Measurements from ENCODE around the gene WFDC8. TPM values are rescaled to one million over a fixed set of nuclear protein-coding genes. Genes with fewer than 3 reads are reported as not detected.

Gene WFDC8
- total RNA-seq, 4 donors from 2014 or later = not detected

DNA sequence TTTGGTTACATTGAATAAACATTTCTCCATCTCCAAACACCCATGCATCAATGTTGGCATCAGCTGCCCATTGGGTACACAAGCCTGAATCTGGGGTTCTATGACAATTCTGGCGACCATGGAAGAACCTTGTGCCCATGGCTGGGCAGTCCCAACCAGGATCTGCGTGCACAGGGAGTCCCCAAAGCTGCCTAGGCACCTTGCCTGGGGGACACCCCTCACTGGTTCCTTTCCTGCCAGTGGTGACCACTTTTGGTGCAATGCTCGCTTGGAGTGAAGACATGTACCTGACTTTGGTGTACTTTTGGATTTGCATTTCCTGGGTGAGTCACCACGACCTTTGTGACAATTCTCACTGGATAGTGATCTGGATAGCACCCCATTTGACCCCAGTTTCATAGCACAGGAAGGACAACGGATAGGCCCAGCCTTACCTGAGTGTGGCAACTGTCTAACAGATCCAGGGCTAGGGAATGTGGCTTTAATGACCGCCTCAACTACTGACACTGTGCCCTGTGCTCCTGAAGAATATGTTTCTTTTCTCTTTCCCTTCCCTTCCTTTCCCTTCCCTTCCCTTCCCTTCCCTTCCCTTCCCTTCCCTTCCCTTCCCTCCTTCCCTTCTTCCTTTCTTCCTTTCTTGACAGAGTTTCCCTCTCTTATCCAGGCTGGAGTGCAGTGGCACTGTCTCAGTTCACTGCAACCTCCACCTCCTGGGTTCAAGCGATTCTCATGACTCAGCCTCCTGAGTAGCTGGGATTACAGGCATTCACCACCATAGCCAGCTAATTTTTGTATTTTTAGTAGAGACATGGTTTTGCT lies 70.8 kb downstream of the WFDC8 start:
- TF ChIP-seq CTCF (IDR thresholded peaks at IDR 0.05) = no peak

DNA sequence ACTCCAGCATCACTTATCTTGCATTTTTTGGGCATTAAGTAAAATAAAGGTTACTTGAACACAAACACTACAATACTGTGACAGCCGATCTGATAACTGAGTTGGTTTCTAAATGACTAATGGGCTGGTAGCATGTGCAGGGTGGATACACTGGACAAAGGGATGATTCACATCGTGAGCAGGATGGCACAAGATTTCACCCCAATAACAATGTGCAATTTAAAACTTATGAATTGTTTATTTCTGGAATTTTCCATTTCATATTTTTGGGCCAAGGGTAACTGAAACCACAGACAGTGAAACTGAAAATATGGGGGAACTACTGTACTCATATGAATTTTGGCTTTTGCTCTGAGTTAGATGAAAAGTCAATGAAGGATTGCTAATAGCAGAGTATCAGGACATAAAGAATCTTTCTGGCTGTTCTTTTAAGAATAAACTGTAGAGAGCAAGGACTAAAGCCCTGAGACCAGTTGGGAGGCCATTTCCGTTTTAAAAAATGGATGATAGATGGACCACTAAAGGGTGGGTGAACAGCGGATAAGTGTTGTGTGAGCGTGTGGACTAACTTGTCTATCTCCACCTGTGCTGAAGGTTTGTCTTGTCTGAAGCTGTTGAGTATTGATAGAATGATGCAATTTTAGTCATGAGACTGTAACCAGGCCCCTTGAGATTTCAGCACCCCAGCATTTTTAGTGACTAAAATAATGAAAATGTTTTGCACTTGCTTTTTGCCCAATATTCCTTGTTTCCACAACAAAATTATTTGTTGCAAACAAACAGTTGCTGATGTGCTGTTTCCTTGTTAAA lies 71.9 kb downstream of the WFDC8 start:
- no peaks in the 10 kb centered on the region for H3K9me3 ChIP-seq
- no peak overlapping the region for H3K27ac ChIP-seq
- no peak for DNase-seq (ENCODE audit: low spot score in 2 of 2)
- H3K27me3 ChIP-seq = no peaks in the 10 kb centered on the region
- WGBS = 72% methylated on average over 5 of the region's 5 CpGs
- no peaks in the 10 kb centered on the region for H3K4me1 ChIP-seq
- H3K36me3 ChIP-seq = no peaks in the 10 kb centered on the region
- no peak overlapping the region for H3K4me3 ChIP-seq
- TF ChIP-seq CTCF (IDR thresholded peaks at IDR 0.05) (no peak), EP300 (IDR thresholded peaks at IDR 0.05) (no peak), POLR2AphosphoS5 (IDR thresholded peaks at IDR 0.05) (no peak), POLR2A (IDR thresholded peaks at IDR 0.05) (no peak)

More for the DNA sequence above, 70.8 kb downstream of the WFDC8 start:
- Histone ChIP-seq H3K27ac (no peak overlapping the region), H3K9me3 (no peaks in the 10 kb centered on the region), H3K27me3 (no peaks in the 10 kb centered on the region), H3K36me3 (no peaks in the 10 kb centered on the region), H3K4me3 (no peak overlapping the region), H3K4me1 (no peaks in the 10 kb centered on the region)
- WGBS = 79% methylated on average over 7 of the region's 7 CpGs
- no peak for DNase-seq (ENCODE audit: low spot score in 2 of 2)

- H3K36me3 ChIP-seq = no peaks in the 10 kb centered on the region
- no peak overlapping the region for H3K27ac ChIP-seq
- WGBS = 85% methylated on average over 2 of the region's 2 CpGs
- no peak overlapping the region for H3K4me3 ChIP-seq
- peaks cover 3% of the 10 kb centered on the region for H3K27me3 ChIP-seq
- no peaks in the 10 kb centered on the region for H3K4me1 ChIP-seq
- H3K9me3 ChIP-seq = no peaks in the 10 kb centered on the region
- TF ChIP-seq POLR2AphosphoS5 (IDR thresholded peaks at IDR 0.05) = no peak
- no peak for DNase-seq (ENCODE audit: low spot score in 2 of 2)
Observed at GRCh38 chr20:45506398-45506797, 72.7 kb downstream of the WFDC8 start.

- no peaks in the 10 kb centered on the region for H3K9me3 ChIP-seq
- H3K36me3 ChIP-seq = no peaks in the 10 kb centered on the region
- no peak overlapping the region for H3K4me3 ChIP-seq
- WGBS = 53% methylated on average over 2 of the region's 2 CpGs
- H3K27me3 ChIP-seq = peaks cover 20% of the 10 kb centered on the region
- H3K27ac ChIP-seq = no peak overlapping the region
- TF ChIP-seq EP300 (IDR thresholded peaks at IDR 0.05) (no peak), POLR2A (IDR thresholded peaks at IDR 0.05) (no peak), CTCF (IDR thresholded peaks at IDR 0.05) (no peak), POLR2AphosphoS5 (IDR thresholded peaks at IDR 0.05) (no peak)
- no peak for DNase-seq (ENCODE audit: low spot score in 2 of 2)
- no peaks in the 10 kb centered on the region for H3K4me1 ChIP-seq
Observed at GRCh38 chr20:45503403-45503802, 75.7 kb downstream of the WFDC8 start.

- Histone ChIP-seq H3K27ac (no peak overlapping the region), H3K4me3 (no peak overlapping the region), H3K27me3 (peaks cover 29% of the 10 kb centered on the region), H3K36me3 (no peaks in the 10 kb centered on the region), H3K9me3 (no peaks in the 10 kb centered on the region), H3K4me1 (no peaks in the 10 kb centered on the region)
- no peak for DNase-seq (ENCODE audit: low spot score in 2 of 2)
- TF ChIP-seq POLR2A (IDR thresholded peaks at IDR 0.05) (no peak), EP300 (IDR thresholded peaks at IDR 0.05) (no peak), CTCF (IDR thresholded peaks at IDR 0.05) (no peak), POLR2AphosphoS5 (IDR thresholded peaks at IDR 0.05) (no peak)
- WGBS = 63% methylated on average over 1 of the region's 1 CpG
Observed at GRCh38 chr20:45502561-45502960, 76.5 kb downstream of the WFDC8 start.

Other genes starting within 250 kb of the WFDC8 start
- gene SDC4, start 230.9 kb downstream of the WFDC8 start, total RNA-seq = 100 to 1,000 TPM; 156 to 255 (median 216) TPM
- 10 to 100 TPM; 30.9 to 49.5 (median 38.7) TPM for gene SYS1, start 216.1 kb downstream of the WFDC8 start, total RNA-seq
- under 1 TPM in 1 of 4 donors, not detected in 3; 0.32 TPM for gene TP53TG5, start 201.0 kb downstream of the WFDC8 start, total RNA-seq
- 10 to 100 TPM; 42.4 to 72.3 (median 49.7) TPM for gene DBNDD2, start 171.0 kb downstream of the WFDC8 start, total RNA-seq
- gene PIGT, start 163.1 kb downstream of the WFDC8 start, total RNA-seq = 10 to 100 TPM; 44.6 to 77.8 (median 51.8) TPM
- 10 to 100 TPM; 29.6 to 58.0 (median 34.1) TPM for gene WFDC2, start 109.5 kb downstream of the WFDC8 start, total RNA-seq
- gene SPINT3, start 63.7 kb downstream of the WFDC8 start, total RNA-seq = 1 to 10 TPM in 1 of 4 donors, not detected in 3; 3.2 TPM
- gene WFDC6, start 39.8 kb downstream of the WFDC8 start, total RNA-seq = 1 to 10 TPM in 1 of 4 donors, not detected in 3; 1.6 TPM
- under 1 TPM in 1 of 4 donors, not detected in 3; 0.42 TPM for gene EPPIN, start 31.9 kb downstream of the WFDC8 start, total RNA-seq
- gene WFDC10A, start 50.5 kb upstream of the WFDC8 start, total RNA-seq = not detected
- not detected for gene WFDC9, start 52.0 kb upstream of the WFDC8 start, total RNA-seq
- not detected for gene WFDC11, start 91.0 kb upstream of the WFDC8 start, total RNA-seq
- gene WFDC13, start 122.8 kb upstream of the WFDC8 start, total RNA-seq = not detected
- not detected for gene WFDC10B, start 125.7 kb upstream of the WFDC8 start, total RNA-seq
- gene SPINT4, start 143.1 kb upstream of the WFDC8 start, total RNA-seq = not detected
- 10 to 100 TPM in 2 of 4 donors, 1 to 10 TPM in 2; 1.2 to 34.8 (median 17.6) TPM for gene WFDC3, start 212.6 kb upstream of the WFDC8 start, total RNA-seq
- gene DNTTIP1, start 212.7 kb upstream of the WFDC8 start, total RNA-seq = 10 to 100 TPM; 18.7 to 59.6 (median 30.5) TPM
- gene UBE2C, start 233.4 kb upstream of the WFDC8 start, total RNA-seq = 10 to 100 TPM in 3 of 4 donors, 1 to 10 TPM in 1; 9.0 to 25.4 (median 20.7) TPM
- gene TNNC2, start 248.0 kb upstream of the WFDC8 start, total RNA-seq = 1 to 10 TPM in 1 of 4 donors, under 1 TPM in 1, not detected in 2; 0.91 to 1.6 TPM

Measured in suprapubic skin (tissue), 4 donors.